Measurements from ENCODE around the gene TRMT1.

TRMT1 gene

DNA sequence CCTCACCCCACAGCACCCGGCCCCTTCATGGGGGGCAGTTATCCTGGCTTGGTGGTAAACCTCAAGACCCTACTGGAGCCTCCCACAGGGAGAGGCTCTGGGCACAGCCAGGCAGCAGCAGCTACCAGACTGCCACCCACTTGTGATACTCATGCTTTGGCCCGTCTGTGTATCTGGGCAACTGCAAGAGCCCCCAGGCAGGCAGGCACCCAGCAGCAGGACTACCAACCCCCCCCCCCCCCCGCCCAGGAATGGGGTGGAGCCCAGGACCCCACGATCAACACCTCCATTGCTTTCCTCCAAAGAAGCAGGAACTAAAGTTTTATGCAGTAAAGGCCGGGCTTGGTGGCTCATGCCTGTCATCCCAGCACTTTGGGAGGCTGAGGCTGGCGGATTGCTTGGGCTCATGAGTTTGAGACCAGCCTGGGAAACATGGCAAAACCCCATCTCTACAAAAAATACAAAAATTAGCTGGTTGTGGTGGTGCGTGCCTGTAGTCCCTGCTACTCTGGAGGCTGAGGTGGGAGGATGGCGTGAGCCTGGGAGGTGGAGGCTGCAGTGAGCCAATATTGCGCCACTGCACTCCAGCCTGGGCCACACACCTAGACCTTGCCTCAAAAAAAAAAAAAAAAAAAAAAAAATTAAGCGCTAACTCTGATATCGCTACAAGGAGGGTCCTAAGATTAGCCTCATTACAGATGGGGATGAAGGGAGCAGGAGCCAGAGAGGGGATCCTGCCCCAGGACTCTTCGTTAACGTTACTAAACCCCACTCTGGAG, 12.8 kb downstream of the TRMT1 start:
- DNase-seq (ENCODE audit: extremely low read depth in 1 of 2, low read depth in 1 of 2), result no peak

DNA sequence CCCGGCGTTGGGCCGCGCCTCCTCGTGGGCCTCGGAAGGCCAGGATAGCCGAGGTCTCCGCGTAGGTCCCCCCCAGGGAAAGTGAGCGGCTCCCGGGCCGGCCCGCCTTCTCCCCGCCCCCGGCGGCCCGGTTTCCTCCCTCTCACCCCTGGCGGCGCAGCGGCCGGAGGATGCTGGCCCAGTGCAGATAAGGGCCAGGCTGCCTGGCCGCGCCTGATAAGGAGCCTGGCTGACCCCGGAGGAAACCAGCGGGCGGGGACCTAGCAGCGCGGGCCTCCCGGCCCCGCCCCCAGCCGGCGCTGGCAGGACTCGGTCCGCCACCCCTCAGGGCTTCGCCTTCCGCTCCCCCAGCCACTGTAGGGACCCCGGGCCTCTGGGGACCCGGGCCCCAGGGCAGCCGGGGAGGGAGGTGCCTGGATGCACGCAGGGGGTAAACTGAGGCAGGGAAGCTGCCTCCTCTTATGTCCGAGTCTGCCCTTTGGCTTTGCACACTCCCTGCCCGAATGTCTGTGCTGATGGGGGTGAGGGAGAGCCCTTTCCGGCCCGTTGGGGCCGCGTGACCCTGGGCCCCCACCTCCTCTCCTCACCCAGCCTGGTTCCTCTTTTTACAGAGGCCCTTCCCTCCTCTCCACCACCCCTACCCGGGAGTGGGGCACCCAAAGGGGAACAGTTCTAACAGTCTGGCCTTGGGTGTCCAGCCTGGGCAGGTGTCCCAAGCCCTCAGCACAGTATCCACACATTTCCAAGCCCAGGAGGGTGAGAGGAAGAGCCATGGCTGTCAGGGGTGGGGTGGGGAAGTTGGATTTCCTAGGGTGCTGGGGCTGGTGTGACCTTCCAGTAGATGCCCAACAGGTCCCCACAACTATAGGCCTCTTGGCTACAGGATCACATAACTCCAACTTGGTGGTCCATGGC, 13.6 kb downstream of the TRMT1 start, which contains the start of gene LYL1:
TSS of gene LYL1 (minus strand) at position 193 of the 915 bp plus-strand sequence. CDS start 1,687 bp downstream, outside the sequence.
- no peak for DNase-seq (ENCODE audit: extremely low read depth in 1 of 2, low read depth in 1 of 2)

GRCh38 chr19:13102416-13102665, 14.2 kb downstream of the TRMT1 start:
- DNase-seq (ENCODE audit: extremely low read depth in 1 of 2, low read depth in 1 of 2), result no peak

GRCh38 chr19:13101590-13102415, 14.7 kb downstream of the TRMT1 start:
- no peak for DNase-seq (ENCODE audit: extremely low read depth in 1 of 2, low read depth in 1 of 2)

GRCh38 chr19:13100841-13101589, 15.5 kb downstream of the TRMT1 start:
- DNase-seq (ENCODE audit: extremely low read depth in 1 of 2, low read depth in 1 of 2), result no peak

DNA sequence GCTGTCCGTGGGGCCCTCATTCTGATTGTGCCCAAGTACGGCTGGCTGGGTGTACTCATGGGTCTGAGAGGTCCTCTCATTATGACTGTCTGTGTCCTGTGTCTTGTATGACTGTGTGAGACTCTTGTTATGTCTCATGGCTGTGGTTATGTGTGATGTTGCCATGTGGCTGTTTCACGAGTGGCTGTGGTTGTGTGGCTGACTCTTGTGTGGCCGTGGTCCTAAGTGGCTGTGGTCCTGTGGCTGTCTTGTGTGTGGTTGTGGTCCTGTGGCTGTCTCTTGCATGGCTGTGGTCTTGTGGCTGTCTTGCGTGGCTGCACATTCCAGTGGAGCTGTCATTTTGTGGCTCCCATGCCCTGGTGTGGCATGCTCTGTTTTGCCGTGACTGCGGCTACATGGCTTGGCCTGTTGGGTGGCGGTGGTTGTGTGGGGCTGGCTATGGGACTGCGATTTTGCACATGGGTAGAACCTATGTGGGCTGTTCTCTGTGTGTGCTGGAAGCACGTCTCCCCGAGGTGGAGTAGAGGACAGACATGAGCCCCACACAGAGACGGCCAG, 16.4 kb downstream of the TRMT1 start:
- no peak for DNase-seq (ENCODE audit: extremely low read depth in 1 of 2, low read depth in 1 of 2)

GRCh38 chr19:13099073-13099999, 17.2 kb downstream of the TRMT1 start:
- peak; percentile 64 for DNase-seq (ENCODE audit: extremely low read depth in 1 of 2, low read depth in 1 of 2)

DNA sequence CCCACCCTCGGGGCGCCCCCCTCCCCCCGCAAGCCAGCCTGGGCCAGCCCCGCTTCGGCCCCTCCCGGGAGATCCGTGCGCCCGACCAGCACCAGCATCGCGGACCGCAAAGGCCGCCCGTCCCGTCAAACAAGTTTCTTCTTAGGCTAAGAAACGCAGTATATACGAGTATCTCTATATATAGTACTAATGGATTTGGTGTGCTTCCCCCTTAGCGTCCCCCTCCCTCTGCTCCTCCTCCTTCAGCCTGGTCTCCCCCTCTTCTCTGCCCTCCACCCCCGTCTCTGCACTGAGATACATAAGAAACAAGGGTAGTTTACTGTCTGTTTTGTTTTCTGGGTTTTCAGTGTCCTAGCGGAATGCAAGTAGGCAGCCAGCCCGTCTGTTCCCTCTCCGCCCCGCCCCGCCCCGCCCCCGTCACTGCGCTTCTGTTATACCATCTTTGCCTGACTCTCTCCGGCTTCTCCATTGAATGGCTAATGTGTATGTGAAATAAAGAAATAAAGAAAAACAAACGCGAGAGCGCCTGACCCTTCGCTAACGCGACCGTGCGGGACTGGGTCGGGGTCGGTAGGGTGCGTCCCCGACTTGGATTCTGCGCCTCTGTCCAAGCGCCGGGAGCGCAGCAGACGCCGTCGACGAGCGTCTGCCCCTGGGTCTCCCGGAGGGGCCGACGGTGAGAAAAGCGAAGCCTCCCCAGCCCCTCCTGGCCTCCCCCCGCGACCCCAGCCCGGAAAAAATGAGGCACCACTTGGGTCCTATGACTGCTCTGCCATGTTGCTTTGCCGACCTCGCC, 18.1 kb downstream of the TRMT1 start:
- DNase-seq (ENCODE audit: extremely low read depth in 1 of 2, low read depth in 1 of 2), result no peak

DNA sequence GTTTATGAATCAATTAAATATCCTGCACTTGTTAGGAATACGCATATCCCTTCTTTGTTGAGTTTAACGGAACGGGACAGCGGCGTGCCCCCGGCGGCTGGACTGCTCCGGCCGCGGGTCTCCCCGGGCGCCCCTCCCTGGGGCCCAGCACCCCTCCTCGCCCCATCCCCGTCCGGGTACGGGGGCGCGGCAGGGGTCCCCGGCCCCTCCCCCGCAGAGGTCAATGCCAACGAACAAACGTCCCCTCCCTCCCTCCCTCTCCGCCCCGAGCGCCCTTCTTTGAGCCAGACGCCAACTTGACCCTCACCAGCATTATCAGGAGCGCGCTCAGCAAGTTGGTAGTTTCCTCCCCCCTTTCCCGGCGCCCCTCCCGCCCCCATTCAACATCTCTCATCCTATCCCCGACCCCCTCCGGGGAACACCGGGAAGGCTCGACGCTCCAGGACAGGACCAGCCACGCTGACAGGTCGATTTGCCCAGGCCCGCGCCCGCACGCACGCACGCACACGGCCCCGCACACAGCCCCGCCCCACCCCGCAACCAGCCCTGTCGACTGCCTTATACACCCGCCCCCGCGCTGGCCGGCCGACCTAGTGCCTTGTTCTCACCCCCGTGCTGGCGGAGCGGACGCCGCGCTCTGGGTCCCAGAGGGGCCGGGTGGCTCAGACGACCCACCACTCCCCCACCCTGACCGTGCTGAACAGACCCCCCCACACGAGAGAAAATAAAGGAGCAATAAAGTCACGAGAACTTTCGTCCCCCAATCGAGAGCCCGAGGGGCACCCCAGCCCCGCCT, 18.9 kb downstream of the TRMT1 start:
- DNase-seq (ENCODE audit: extremely low read depth in 1 of 2, low read depth in 1 of 2), result no peak

- DNase-seq (ENCODE audit: extremely low read depth in 1 of 2, low read depth in 1 of 2), result no peak
These were observed 19.5 kb downstream of the TRMT1 start for GRCh38 chr19:13097033-13097462.

DNA sequence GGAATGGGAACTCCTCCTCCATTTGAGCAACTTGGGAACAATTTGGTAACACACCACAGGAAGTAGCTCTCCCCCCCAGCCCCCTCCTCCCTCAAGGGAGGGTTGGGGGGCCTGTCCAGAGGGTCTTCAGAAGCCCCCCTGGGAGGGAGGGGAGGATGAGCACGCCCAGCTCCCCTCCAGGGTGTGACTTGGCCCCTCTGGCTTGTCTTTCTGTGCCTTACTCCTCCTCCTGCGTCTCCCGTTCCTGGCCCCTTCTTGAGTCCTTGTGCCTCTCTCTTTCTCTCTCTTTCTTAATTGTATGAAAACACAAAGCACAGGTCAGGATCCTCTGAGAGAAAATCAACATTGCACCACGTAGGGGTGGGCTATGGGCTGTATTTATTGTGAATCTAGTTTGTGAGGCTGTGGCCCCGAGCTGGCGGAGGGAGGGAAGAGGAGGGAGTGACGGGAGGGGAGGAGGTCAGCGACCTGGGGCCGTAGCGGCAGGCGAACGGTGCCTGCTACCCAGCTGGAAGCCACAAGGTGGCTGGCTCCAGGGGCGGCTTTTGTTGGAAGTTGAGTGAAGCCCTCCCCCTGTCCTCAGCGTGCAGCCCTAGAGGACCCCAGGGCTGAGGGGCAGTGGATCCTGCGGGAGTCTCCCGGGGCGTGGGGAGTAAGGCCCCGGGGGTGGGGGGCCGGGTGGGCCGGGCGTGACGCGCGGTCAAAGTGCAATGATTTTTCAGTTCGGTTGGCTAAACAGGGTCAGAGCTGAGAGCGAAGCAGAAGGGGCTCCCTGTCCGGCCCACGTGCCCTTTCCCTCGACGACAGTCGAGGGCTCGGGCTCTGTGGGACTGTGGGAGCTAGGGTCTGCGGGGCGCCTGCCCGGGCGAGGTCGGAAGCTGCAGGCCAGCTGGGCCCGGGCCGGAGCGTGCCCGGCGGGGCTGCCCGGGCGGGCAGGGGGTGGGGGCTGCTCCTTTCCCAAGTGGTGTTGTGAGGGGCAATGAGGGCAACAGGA, 20.3 kb downstream of the TRMT1 start:
- no peak for DNase-seq (ENCODE audit: extremely low read depth in 1 of 2, low read depth in 1 of 2)

DNA sequence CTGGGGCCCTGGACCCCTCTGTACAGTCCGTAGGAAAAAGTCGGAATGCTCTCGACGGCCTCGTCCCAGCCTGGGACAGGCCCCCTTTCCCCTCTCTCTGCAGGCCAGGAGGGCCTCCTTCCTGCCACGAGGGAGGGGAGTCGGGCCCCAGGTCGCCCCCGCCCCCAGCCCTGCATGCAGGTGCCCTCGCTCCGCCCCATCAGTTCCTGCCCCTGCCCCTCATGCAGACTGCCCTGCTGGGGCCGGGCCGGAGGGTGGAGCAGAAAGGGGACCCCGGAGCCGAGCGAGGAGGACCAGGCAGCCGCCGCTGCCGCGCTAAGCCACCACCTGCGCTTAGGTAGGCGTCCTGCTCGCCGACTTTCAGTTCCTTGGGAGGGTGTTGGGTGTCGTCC, 21.2 kb downstream of the TRMT1 start:
- no peak for DNase-seq (ENCODE audit: extremely low read depth in 1 of 2, low read depth in 1 of 2)

- no peak for DNase-seq (ENCODE audit: extremely low read depth in 1 of 2, low read depth in 1 of 2)
These were observed 21.7 kb downstream of the TRMT1 start for GRCh38 chr19:13094771-13095392.

DNA sequence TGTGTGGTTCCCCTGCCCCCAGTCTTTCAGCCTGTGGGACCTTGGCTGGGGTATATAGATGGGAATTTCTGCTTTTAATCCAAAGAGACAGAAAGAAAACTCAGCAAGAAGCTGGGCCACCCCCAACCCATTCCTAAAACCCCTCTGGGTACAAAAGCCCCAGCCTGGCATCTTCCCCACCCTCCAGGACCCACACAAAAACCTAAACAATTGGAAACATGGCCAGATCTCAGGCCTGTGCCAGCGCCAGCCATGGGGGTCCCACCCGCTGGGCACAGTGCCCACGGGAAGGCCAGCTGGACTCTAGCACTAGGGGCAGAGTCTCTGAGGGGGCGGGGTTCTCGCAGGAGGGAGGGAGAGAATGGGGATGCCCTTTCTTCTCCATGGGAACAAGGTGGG, 22.4 kb downstream of the TRMT1 start:
- DNase-seq (ENCODE audit: extremely low read depth in 1 of 2, low read depth in 1 of 2), result no peak

GRCh38 chr19:13093407-13094105, 23.0 kb downstream of the TRMT1 start:
- DNase-seq (ENCODE audit: extremely low read depth in 1 of 2, low read depth in 1 of 2), result peak; percentile 50 to 67

Data from activated CD8-positive, alpha-beta memory T cell treated with anti-CD3 and anti-CD28 coated beads for 1 hour (primary cell).